ENCODE data around the gene METTL3.

DNA sequence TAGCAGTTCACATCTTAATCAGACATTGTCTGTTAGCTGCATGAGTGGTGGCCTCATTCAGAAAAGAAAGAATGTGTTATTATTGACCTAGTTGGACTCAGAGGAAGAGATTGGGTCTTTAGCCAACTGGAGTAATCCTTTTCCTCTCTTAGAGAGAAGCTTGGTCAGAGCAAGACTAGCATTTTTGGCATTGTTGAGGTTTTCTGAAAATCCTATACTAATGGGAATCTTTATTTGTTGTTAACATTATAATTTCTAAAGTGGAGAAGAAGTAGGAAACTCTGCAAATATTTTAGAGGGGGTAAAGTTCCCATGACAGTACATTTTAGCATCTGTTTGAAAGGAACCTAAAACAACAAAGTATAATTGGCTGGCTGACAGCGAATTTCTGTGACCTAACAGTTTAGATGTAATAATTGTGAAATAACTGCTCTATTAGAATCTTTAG is 24.5 kb downstream of the METTL3 start:
- no peak for TF ChIP-seq CTCF (IDR thresholded peaks at IDR 0.05)
- TF ChIP-seq POLR2AphosphoS5 (IDR thresholded peaks at IDR 0.05; ENCODE audit: low read depth, low read length), result no peak
